ENCODE measurements around the gene SRL. TPM values are rescaled to one million over a fixed set of nuclear protein-coding genes. Genes with fewer than 3 reads are reported as not detected.
"Not testable (repeated sequence)": the region's sequence is repeated elsewhere in the genome, so short reads cannot be mapped to it uniquely, and the experiment has no call there.

Gene SRL
- total and polyA plus RNA-seq, 2 donors (not counting 1 experiment from before 2014, with no cell fraction given): not detected

DNA sequence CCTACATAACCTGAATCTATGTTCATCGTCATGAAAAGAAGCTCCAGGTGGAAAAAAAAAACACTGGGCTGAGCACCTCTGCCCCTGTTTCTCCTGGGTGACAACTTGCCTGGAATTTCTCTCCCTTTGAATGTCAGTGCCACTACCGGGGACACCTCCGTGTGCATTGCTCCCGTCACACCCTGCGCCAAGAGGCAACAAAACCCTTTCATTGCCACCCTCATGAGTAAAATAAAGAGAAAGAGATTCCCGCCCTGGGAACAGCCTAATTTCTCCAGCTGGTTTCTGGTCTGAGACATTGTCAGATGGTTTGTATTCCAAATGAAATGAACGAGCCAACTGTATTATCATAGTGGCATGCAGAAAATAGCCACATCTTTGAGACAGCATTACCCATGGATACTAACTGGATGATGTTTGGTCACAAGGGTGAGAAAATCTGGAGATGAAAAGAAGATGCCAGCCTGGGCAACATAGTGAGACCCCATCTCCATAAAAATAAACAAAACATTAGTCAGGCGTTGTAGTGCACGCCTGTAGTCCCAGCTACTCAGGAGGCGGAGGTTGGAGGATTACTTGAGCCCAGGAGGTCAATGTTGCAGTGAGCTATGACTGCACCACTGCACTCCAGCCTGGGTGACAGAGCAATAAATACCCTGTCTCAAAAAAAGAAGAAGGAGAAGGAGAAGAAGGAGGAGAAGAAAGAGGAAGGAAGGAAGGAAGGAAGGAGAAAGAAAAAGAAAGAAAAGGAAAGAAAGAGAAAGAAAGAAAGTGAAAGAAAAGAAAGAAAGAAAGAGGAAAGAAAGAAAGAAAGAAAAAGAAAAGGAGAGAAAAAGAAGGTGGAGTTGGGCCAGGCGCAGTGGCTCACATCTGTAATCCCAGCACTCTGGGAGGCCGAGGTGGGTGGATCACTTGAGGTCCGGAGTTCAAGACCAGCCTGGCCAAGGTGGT lies 83.5 kb downstream of the SRL start:
- TF ChIP-seq EZH2 (IDR thresholded peaks at IDR 0.05; ENCODE audit: borderline replicate concordance, insufficient read depth, low read depth, low read length, poor library complexity, severe bottlenecking): no peak
- POLR2A ChIA-PET: no interaction called here

DNA sequence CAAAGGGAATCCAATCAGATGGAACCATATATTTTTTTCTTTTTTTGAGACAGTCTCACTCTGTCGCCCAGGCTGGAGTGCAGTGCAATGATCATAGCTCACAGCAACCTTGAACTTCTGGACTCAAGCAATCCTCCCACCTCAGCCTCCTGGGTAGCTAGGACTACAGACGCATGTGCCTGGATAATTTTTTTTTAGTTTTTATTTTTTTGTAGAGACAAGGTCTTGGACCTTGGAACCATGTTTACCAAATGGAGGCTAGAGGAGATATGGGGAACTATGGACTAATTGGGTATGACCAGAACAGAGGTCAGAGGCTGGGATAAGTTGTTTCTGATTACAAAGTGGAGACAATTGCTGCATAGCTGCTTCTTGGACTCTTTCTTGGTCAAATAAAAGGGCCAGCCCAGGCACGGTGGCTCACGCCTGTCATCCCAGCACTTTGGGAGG lies 84.5 kb downstream of the SRL start:
- Mint-ChIP-seq H3K4me1 (no peaks in the 10 kb centered on the region), H3K9me3 (ENCODE audit: insufficient read depth) (no peaks in the 10 kb centered on the region), H3K4me3 (no peak overlapping the region), H3K27me3 (no peaks in the 10 kb centered on the region), H3K27ac (no peak overlapping the region)
- no CpG with 5 or more reads among the region's 4 CpGs for WGBS (ENCODE audit: insufficient coverage)
- no peaks in the 10 kb centered on the region for H3K4me1 ChIP-seq (ENCODE audit: control insufficient read depth in 2 of 2, insufficient read depth in 2 of 2, low read length in 2 of 2)
- no peak for TF ChIP-seq EZH2 (IDR thresholded peaks at IDR 0.05; ENCODE audit: borderline replicate concordance, insufficient read depth, low read depth, low read length, poor library complexity, severe bottlenecking)
- TF ChIP-seq CTCF (IDR thresholded peaks at IDR 0.05): no peak
- CTCF ChIA-PET: no interaction called here
- H4K20me1 ChIP-seq (ENCODE audit: control insufficient read depth, insufficient read depth, low read length, poor library complexity, severe bottlenecking): no peaks in the 10 kb centered on the region
- ATAC-seq (ENCODE audit: low read depth) (no peak), DNase-seq (no peak)
- no peak overlapping the region for H3K9ac ChIP-seq (ENCODE audit: low read length)
- no peaks in the 10 kb centered on the region for H3K9me3 ChIP-seq (ENCODE audit: control extremely low read depth in 1 of 3, control insufficient read depth in 2 of 3, insufficient read depth in 1 of 3, low read length in 2 of 3)
- no peak overlapping the region for H2AFZ ChIP-seq (ENCODE audit: insufficient read depth, low read depth, low read length, poor library complexity, severe bottlenecking)
- intact Hi-C loops (cut with micrococcal nuclease): no loop called here
- H3K4me3 ChIP-seq (ENCODE audit: control extremely low read depth in 1 of 5, extremely low read depth in 1 of 5, insufficient read depth in 1 of 5, low read depth in 2 of 5, low read length in 4 of 5): no peak overlapping the region
- POLR2A ChIA-PET: no interaction called here
- no peaks in the 10 kb centered on the region for H3K79me2 ChIP-seq (ENCODE audit: control insufficient read depth, insufficient read depth, low read length)
- no peak overlapping the region for H3K27ac ChIP-seq (ENCODE audit: low read length in 2 of 2)
- H3K4me2 ChIP-seq (replicated peaks; ENCODE audit: low read depth, low read length, poor library complexity, severe bottlenecking): no peak overlapping the region
- no peaks in the 10 kb centered on the region for H3K36me3 ChIP-seq (replicated peaks in 1 of 2; ENCODE audit: control extremely low read depth in 1 of 2, control insufficient read depth in 1 of 2, extremely low read depth in 1 of 2, insufficient read depth in 2 of 2, low read length in 1 of 2)
- H3K27me3 ChIP-seq (replicated peaks in 1 of 4; ENCODE audit: control extremely low read depth in 1 of 4, control insufficient read depth in 3 of 4, insufficient read depth in 4 of 4, low read length in 3 of 4): no peaks in the 10 kb centered on the region

More for the DNA sequence above, 83.5 kb downstream of the SRL start:
- Histone ChIP-seq H3K9ac (ENCODE audit: low read length) (no peak overlapping the region), H3K4me2 (replicated peaks; ENCODE audit: low read depth, low read length, poor library complexity, severe bottlenecking) (no peak overlapping the region), H3K9me3 (ENCODE audit: control extremely low read depth in 1 of 3, control insufficient read depth in 2 of 3, insufficient read depth in 1 of 3, low read length in 2 of 3) (no peaks in the 10 kb centered on the region), H3K79me2 (ENCODE audit: control insufficient read depth, insufficient read depth, low read length) (no peaks in the 10 kb centered on the region), H3K36me3 (replicated peaks in 1 of 2; ENCODE audit: control extremely low read depth in 1 of 2, control insufficient read depth in 1 of 2, extremely low read depth in 1 of 2, insufficient read depth in 2 of 2, low read length in 1 of 2) (no peaks in the 10 kb centered on the region), H4K20me1 (ENCODE audit: control insufficient read depth, insufficient read depth, low read length, poor library complexity, severe bottlenecking) (no peaks in the 10 kb centered on the region), H3K27me3 (replicated peaks in 1 of 4; ENCODE audit: control extremely low read depth in 1 of 4, control insufficient read depth in 3 of 4, insufficient read depth in 4 of 4, low read length in 3 of 4) (no peaks in the 10 kb centered on the region), H3K4me3 (ENCODE audit: control extremely low read depth in 1 of 5, extremely low read depth in 1 of 5, insufficient read depth in 1 of 5, low read depth in 2 of 5, low read length in 4 of 5) (no peak overlapping the region), H2AFZ (ENCODE audit: insufficient read depth, low read depth, low read length, poor library complexity, severe bottlenecking) (no peak overlapping the region), H3K4me1 (ENCODE audit: control insufficient read depth in 2 of 2, insufficient read depth in 2 of 2, low read length in 2 of 2) (no peaks in the 10 kb centered on the region), H3K27ac (ENCODE audit: low read length in 2 of 2) (no peak overlapping the region)
- Mint-ChIP-seq H3K27me3 (peaks cover 3% of the 10 kb centered on the region), H3K27ac (no peak overlapping the region), H3K4me1 (no peaks in the 10 kb centered on the region), H3K9me3 (ENCODE audit: insufficient read depth) (no peaks in the 10 kb centered on the region), H3K4me3 (no peak overlapping the region)
- ATAC-seq (ENCODE audit: low read depth) (no peak), DNase-seq (no peak)
- WGBS (ENCODE audit: insufficient coverage): 94% methylated on average over 7 of the region's 13 CpGs
- intact Hi-C loops (cut with micrococcal nuclease): no loop called here
- CTCF ChIA-PET: no interaction called here

- ATAC-seq (ENCODE audit: low read depth); H3K9ac ChIP-seq (ENCODE audit: low read length); H4K20me1 ChIP-seq (ENCODE audit: control insufficient read depth, insufficient read depth, low read length, poor library complexity, severe bottlenecking); H3K9me3 ChIP-seq (ENCODE audit: control extremely low read depth in 1 of 3, control insufficient read depth in 2 of 3, insufficient read depth in 1 of 3, low read length in 2 of 3); DNase-seq; H3K27ac ChIP-seq (ENCODE audit: low read length in 2 of 2); H3K27me3 ChIP-seq (replicated peaks in 1 of 4; ENCODE audit: control extremely low read depth in 1 of 4, control insufficient read depth in 3 of 4, insufficient read depth in 4 of 4, low read length in 3 of 4); intact Hi-C loops (cut with micrococcal nuclease); H3K27me3 Mint-ChIP-seq; H3K4me1 Mint-ChIP-seq; CTCF ChIA-PET; POLR2A ChIA-PET; H3K4me1 ChIP-seq (ENCODE audit: control insufficient read depth in 2 of 2, insufficient read depth in 2 of 2, low read length in 2 of 2); H3K4me3 ChIP-seq (ENCODE audit: control extremely low read depth in 1 of 5, extremely low read depth in 1 of 5, insufficient read depth in 1 of 5, low read depth in 2 of 5, low read length in 4 of 5); H2AFZ ChIP-seq (ENCODE audit: insufficient read depth, low read depth, low read length, poor library complexity, severe bottlenecking); H3K27ac Mint-ChIP-seq; H3K4me2 ChIP-seq (replicated peaks; ENCODE audit: low read depth, low read length, poor library complexity, severe bottlenecking); H3K36me3 ChIP-seq (replicated peaks in 1 of 2; ENCODE audit: control extremely low read depth in 1 of 2, control insufficient read depth in 1 of 2, extremely low read depth in 1 of 2, insufficient read depth in 2 of 2, low read length in 1 of 2); H3K9me3 Mint-ChIP-seq (ENCODE audit: insufficient read depth); H3K4me3 Mint-ChIP-seq; H3K79me2 ChIP-seq (ENCODE audit: control insufficient read depth, insufficient read depth, low read length): not testable (repeated sequence)
- WGBS (ENCODE audit: insufficient coverage): no CpG with 5 or more reads among the region's 3 CpGs
Observed at GRCh38 chr16:4156503-4156902, 85.4 kb downstream of the SRL start.
